ENCODE results near the gene SAP30L. TPM values are rescaled to one million over a fixed set of nuclear protein-coding genes. Genes with fewer than 3 reads are reported as not detected.

Gene SAP30L
- total and polyA plus RNA-seq, 2 of the 4 experiments (the other 2 are of a cell fraction): 9.7 to 17.6 TPM

- no peak overlapping the region for H3K23ac ChIP-seq (ENCODE audit: low read depth, low read length)
- H2BK5ac ChIP-seq (ENCODE audit: low read depth, low read length, poor library complexity, severe bottlenecking): no peak overlapping the region
- no peak overlapping the region for H3K18ac ChIP-seq (ENCODE audit: low read depth, low read length)
- peaks cover 0 to 7% of the 10 kb centered on the region in 2 experiments; a peak in 2 of 4 replicates for H3K79me1 ChIP-seq (ENCODE audit: low read depth in 1 of 2, low read length in 2 of 2)
- peaks cover 2% of the 10 kb centered on the region; the same call in 1 of the 2 replicates for H3K4me1 ChIP-seq (ENCODE audit: control insufficient read depth, insufficient read depth, low read length)
- 0 out of 2 replicates have a peak, but pooled peaks cover 7% of the 10 kb centered on the region for H3K9me1 ChIP-seq (ENCODE audit: insufficient read depth, low read length)
- H2BK120ac ChIP-seq (ENCODE audit: low read depth, low read length): no peak overlapping the region
- H4K8ac ChIP-seq (ENCODE audit: low read depth in 2 of 2, low read length in 2 of 2): no peak overlapping the region
- no peaks in the 10 kb centered on the region for H3K27me3 ChIP-seq (ENCODE audit: control insufficient read depth, insufficient read depth, low read length)
- intact Hi-C loops (cut with micrococcal nuclease): no loop called here
- H3K56ac ChIP-seq (ENCODE audit: extremely low read depth, insufficient read depth, low read length): no peak overlapping the region
- H2BK15ac ChIP-seq (ENCODE audit: low read depth, low read length): no peak overlapping the region
- no peak overlapping the region for H3K4me2 ChIP-seq (ENCODE audit: low read depth, low read length)
- ATAC-seq (ENCODE audit: low read depth) (no peak), DNase-seq (no peak)
- H3K14ac ChIP-seq (replicated peaks; ENCODE audit: low read depth, low read length): no peak overlapping the region
- no peak overlapping the region for H3K4ac ChIP-seq (ENCODE audit: low read depth, low read length)
- H3K9ac ChIP-seq (ENCODE audit: low read depth, low read length): no peak overlapping the region
- WGBS, 2 experiments (ENCODE audit: extremely low coverage in 2 of 2, insufficient read length in 1 of 2): no CpG with 5 or more reads among the region's 3 CpGs
- no peak overlapping the region for H3K27ac ChIP-seq (ENCODE audit: insufficient read depth, low read length)
- H2AFZ ChIP-seq (replicated peaks; ENCODE audit: low read length, poor library complexity): no peak overlapping the region
- in situ Hi-C loops (cut with MboI; ENCODE audit: low sequenced_read_pairs): no loop called here
- BruUV-seq (replicated peaks): no TSS peak
- no peaks in the 10 kb centered on the region for H3K36me3 ChIP-seq (ENCODE audit: control insufficient read depth, insufficient read depth, low read length)
- TF ChIP-seq MXI1 (IDR thresholded peaks at IDR 0.05; ENCODE audit: borderline replicate concordance, low read depth, low read length) (no peak), CTCF (conservative IDR thresholded peaks at IDR 0.05; ENCODE audit: low read depth, low read length) (no peak), MAFK (IDR thresholded peaks at IDR 0.05; ENCODE audit: low read depth, low read length) (no peak), RCOR1 (IDR thresholded peaks at IDR 0.05; ENCODE audit: insufficient replicate concordance, low read length) (no peak), RAD21 (IDR thresholded peaks at IDR 0.05; ENCODE audit: low read length) (no peak), MAZ (IDR thresholded peaks at IDR 0.05; ENCODE audit: borderline replicate concordance, low read depth, low read length) (no peak), USF2 (IDR thresholded peaks at IDR 0.05; ENCODE audit: low read depth, low read length) (no peak)
- no peak overlapping the region for H3K4me3 ChIP-seq (ENCODE audit: insufficient read depth, low read depth, low read length)
- no peak overlapping the region for H4K91ac ChIP-seq (ENCODE audit: insufficient read depth, low read depth, low read length)
- ChIA-PET POLR2A (ENCODE audit: unreplicated experiment) (no interaction called here), CTCF (no interaction called here)
- no peak overlapping the region for H2AK5ac ChIP-seq (ENCODE audit: low read depth, low read length)
- dilution Hi-C loops (cut with HindIII; ENCODE audit: low sequenced_read_pairs, unreplicated experiment): no loop called here
- H2BK20ac ChIP-seq (ENCODE audit: low read depth, low read length): no peak overlapping the region
- H4K5ac ChIP-seq (ENCODE audit: low read depth, low read length): no peak overlapping the region
- no peak overlapping the region for H2AK9ac ChIP-seq (replicated peaks; ENCODE audit: low read depth, low read length, poor library complexity)
- no peaks in the 10 kb centered on the region for H3K9me3 ChIP-seq (ENCODE audit: control insufficient read depth, insufficient read depth, low read length)
- no peaks in the 10 kb centered on the region for H4K20me1 ChIP-seq (ENCODE audit: insufficient read depth, low read length)
These were observed 45.1 kb upstream of the SAP30L start for GRCh38 chr5:154400678-154401077.

All from IMR-90 (cell line).